ENCODE data around the gene TTYH3.
A peak's percentile ranks its signal among the peaks of the same experiment; 100 is the strongest.
"Not testable (repeated sequence)": the region's sequence is repeated elsewhere in the genome, so short reads cannot be mapped to it uniquely, and the experiment has no call there.

TTYH3 gene

DNA sequence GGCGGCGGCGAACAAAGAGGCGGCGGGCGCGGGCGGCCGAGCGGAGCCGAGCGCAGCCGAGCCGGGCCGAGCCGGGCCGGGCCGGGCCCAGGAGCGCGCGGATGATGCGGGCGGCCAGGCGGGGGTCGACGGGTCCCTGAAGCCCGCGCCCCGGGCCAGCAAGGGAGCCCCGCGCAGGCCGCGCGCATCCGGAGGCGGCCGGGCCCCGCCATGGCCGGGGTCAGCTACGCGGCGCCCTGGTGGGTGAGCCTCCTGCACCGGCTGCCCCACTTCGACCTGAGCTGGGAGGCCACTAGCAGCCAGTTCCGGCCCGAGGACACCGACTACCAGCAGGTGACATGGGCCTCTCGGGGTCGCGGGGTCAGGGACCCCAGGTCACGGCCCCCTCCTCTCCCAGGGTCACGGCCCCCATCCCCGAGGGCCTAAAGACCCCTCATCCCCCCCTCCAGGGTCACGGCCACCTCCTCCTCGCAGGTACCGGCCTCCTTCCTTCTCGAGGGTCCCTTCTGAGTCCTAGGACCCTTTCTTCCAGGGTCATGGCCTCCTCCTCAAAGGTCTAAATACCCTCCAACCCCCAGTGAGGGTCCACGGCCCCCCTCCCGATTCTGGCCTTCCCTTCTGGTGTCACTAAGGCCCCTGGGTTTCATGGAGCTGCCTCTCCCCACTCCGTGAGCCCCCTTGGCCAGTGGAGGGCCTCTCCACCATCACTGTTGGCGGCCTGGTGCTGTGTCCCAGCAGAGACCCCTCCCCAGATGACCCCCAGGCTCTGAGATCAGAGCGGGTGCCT, at the start of gene TTYH3:
TSS of gene TTYH3 (plus strand) at position 41 of the 787 bp plus-strand sequence. CDS start at position 211, 170 bp downstream.
- peak; percentile 79 for DNase-seq (ENCODE audit: low spot score)

GRCh38 chr7:2582006-2582735, 49.6 kb upstream of the TTYH3 start:
- DNase-seq (ENCODE audit: low spot score), result no peak

- no peak for DNase-seq (ENCODE audit: low spot score)
Measured at GRCh38 chr7:2583798-2584580, 47.8 kb upstream of the TTYH3 start.

- no peak for DNase-seq (ENCODE audit: low spot score)
Measured at GRCh38 chr7:2585446-2585845, 46.3 kb upstream of the TTYH3 start.

GRCh38 chr7:2586326-2587020, 45.3 kb upstream of the TTYH3 start:
- no peak for DNase-seq (ENCODE audit: low spot score)

GRCh38 chr7:2587134-2587533, 44.7 kb upstream of the TTYH3 start:
- DNase-seq (ENCODE audit: low spot score), result no peak

DNA sequence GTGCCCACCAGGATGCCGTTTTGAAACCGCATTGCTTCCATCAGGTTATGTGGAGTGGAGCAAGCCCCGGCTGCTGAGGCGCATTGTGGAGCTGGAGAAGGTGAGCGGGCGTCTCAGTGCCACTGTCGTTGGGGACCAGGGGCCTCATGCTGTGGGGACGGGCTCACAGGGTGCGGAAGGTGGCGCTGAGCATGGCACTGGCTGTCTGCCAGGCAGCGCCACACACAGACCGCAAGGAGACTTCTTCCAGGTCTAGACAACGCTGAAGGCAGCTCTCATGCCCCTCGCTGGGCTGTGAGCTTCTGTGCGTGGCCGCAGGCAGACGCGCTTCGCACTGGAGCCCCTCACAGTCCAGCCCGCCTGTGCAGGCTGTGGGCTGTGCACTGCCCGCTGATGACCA, 44.0 kb upstream of the TTYH3 start:
- DNase-seq (ENCODE audit: low spot score), result no peak

- DNase-seq (ENCODE audit: low spot score), result no peak
Measured at GRCh38 chr7:2589341-2589740, 42.4 kb upstream of the TTYH3 start.

GRCh38 chr7:2589941-2590340, 41.8 kb upstream of the TTYH3 start:
- DNase-seq (ENCODE audit: low spot score), result not testable (repeated sequence)

DNA sequence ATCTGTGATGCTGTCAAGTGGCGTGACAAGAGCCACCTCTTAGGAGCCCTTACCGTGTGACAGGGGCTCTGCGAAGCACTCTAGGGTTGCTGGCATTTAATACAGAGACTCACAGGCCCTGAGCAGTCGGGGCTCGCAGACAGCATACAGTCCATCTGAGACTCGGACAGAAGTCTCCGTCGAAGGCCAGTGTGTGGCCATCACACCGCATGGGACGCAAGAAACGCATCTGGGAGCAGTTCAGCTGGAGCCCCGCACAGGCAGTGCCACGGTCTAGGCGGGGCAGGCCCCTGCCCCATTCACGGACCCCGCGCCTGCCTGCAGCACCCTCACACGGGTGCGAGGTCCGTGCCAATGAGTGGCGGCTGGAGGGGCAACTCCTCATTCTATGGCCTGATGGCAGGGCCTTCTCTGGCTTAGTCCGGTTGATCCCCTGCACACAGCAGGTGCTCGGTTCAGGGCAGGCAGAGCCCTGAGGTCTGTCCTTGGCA, 39.4 kb upstream of the TTYH3 start:
- DNase-seq (ENCODE audit: low spot score), result no peak

GRCh38 chr7:2593036-2593727, 38.6 kb upstream of the TTYH3 start:
- no peak for DNase-seq (ENCODE audit: low spot score)

DNA sequence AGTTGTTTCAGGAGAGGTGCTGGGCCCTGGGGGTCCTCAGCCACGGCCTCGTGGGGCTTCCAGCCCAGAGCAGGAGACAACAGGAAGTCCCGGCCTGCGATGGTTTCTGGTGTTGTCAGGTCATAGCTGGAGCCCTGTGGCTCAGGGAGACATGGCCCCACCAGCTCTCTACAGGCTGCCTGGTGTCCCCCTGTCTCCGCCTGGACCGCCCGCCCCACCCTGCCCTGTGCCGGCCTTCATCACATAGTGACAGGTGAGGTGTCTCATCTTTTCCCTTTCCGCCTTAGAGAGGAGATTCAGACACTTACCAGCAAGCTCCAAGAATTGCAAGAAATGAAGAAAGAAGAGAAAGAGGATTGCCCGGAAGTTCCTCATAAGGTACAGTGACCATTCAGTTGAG, 37.2 kb upstream of the TTYH3 start:
- DNase-seq (ENCODE audit: low spot score), result no peak

DNA sequence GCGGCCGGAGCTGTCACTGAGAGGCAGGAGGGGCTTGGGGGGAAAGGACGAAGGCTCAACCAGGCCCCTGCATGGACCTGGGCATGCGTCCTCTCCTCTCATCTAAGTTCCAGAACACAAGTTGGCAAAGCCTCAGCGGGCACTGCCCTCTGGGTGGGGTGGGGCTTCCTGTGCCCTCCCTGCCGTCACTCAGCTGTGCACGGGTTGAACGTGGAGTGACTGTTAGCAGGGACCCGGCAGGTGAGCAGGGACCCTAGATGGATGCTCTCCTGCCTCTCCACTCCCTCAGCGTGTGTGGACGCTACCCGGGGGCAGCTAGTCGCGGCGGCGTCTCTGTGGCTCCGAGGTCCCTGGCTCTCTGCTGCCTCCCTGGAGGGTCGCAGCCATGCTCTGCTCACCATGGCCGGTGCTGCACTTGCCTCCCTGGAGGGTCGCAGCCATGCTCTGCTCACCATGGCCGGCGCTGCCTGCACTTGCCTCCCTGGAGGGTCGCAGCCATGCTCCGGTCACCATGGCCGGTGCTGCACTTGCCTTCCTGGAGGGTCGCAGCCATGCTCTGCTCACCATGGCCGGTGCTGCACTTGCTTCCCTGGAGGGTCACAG, 36.4 kb upstream of the TTYH3 start:
- DNase-seq (ENCODE audit: low spot score), result no peak

- no peak for DNase-seq (ENCODE audit: low spot score)
Measured at GRCh38 chr7:2596464-2597272, 35.1 kb upstream of the TTYH3 start.

- no peak for DNase-seq (ENCODE audit: low spot score)
Measured at GRCh38 chr7:2597273-2597640, 34.5 kb upstream of the TTYH3 start.

DNA sequence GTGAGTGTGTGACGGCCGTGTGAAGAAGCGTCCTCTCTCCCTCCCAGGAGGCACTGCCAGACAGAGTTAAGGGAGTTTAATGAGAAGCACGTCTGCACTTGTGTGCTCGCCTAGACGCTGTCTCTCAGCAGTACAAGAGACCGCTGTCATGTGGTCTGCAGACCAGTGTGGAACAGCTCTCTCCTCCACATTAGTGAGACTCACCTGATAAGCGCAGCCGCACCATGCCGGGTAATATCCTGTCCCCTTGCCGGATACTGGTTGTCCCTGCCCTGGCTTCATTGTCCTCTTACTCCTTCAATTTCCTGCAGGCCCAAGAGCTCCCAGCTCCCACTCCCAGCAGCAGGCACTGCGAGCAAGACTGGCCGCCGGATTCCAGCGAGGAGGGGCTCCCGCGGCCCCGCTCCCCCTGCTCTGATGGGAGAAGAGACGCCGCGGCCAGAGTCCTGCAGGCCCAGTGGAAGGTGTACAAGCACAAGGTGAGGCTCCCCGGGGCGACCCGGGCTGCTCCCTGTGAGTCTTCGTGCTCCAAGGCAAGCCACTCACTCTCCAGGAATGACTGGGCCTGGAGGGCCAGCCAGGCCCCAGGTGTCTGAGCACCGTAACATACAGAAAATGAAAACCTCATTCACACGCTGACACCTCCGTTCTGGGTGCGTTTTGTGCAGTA, 33.5 kb upstream of the TTYH3 start:
- no peak for DNase-seq (ENCODE audit: low spot score)

GRCh38 chr7:2601065-2601464, 30.7 kb upstream of the TTYH3 start:
- no peak for DNase-seq (ENCODE audit: low spot score)

GRCh38 chr7:2601907-2602306, 29.9 kb upstream of the TTYH3 start:
- no peak for DNase-seq (ENCODE audit: low spot score)

- no peak for DNase-seq (ENCODE audit: low spot score)
Measured at GRCh38 chr7:2602406-2603043, 29.3 kb upstream of the TTYH3 start.

Measured in HuH-7.5 (cell line).